ENCODE data around the gene SCNM1. TPM values are rescaled to one million over a fixed set of nuclear protein-coding genes. Genes with fewer than 3 reads are reported as not detected.
A peak's percentile ranks its signal among the peaks of the same experiment; 100 is the strongest.

SCNM1 gene
- total RNA-seq, 1 donor = 38.0 TPM

DNA sequence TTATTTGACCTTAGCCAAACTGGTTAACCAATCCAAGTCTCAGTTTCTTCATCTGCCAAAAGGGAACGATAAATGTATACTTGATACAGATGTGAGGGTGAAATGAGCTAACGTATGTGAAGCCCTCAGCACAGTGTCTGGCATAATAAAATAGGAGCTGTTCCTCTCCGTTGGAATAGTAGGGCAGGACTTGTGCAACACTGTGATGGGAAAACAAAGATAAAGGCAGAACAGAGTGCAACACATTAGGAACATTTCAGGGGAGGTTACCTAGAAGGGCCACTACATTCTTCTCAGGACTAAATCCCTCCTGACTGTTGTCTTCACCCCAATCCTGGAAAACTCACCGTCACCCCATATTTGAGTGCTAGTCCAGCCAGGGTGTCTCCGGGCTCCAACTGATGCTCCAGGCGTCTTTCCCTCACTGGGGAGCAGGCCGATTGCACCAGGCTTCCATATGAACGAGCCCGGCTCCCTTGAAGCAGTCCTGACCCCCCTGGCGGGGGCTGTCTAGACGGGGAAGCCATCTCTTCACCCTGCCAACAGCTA lies 1.1 kb upstream of the SCNM1 start:
- DNase-seq (ENCODE audit: low read depth) = peak; percentile 49
- TF ChIP-seq, protein P1, sequence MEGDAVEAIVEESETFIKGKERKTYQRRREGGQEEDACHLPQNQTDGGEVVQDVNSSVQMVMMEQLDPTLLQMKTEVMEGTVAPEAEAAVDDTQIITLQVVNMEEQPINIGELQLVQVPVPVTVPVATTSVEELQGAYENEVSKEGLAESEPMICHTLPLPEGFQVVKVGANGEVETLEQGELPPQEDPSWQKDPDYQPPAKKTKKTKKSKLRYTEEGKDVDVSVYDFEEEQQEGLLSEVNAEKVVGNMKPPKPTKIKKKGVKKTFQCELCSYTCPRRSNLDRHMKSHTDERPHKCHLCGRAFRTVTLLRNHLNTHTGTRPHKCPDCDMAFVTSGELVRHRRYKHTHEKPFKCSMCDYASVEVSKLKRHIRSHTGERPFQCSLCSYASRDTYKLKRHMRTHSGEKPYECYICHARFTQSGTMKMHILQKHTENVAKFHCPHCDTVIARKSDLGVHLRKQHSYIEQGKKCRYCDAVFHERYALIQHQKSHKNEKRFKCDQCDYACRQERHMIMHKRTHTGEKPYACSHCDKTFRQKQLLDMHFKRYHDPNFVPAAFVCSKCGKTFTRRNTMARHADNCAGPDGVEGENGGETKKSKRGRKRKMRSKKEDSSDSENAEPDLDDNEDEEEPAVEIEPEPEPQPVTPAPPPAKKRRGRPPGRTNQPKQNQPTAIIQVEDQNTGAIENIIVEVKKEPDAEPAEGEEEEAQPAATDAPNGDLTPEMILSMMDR (IDR thresholded peaks at IDR 0.05; ENCODE audit: insufficient read depth, low read length) = no peak
- H3K4me3 ChIP-seq (ENCODE audit: low read depth, low read length) = peak overlapping the region; percentile 92

DNA sequence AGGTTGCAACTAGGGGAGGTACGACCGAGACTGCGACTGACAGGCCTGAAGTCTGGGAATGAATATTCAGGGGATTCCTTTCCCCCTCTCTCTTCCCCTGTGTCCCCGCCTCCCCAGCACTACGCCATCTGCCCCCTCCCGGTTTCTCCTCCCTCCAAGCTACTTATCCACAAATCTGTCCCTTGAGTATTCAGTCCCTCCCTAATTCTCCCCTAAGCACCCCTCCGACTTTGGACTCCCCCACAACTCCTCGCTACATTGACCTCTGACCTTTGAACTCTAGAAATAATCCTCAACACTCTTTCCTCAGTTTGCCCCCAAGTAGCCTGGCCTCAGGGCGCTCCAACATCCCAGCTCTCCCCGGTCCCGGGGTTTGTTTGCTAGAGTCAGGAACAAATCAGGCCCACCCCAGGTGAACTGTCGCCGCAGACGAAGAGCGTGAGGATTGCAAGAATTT lies 635 bp upstream of the SCNM1 start:
- DNase-seq (ENCODE audit: low read depth) = peak; percentile 67
- H3K4me3 ChIP-seq (ENCODE audit: low read depth, low read length) = peak overlapping the region; percentile 92
- TF ChIP-seq, protein P1 (IDR thresholded peaks at IDR 0.05; ENCODE audit: insufficient read depth, low read length) = no peak

- peak overlapping the region; percentile 98 for H3K4me3 ChIP-seq (ENCODE audit: low read depth, low read length)
- TF ChIP-seq, protein P1 (IDR thresholded peaks at IDR 0.05; ENCODE audit: insufficient read depth, low read length) = no peak
- DNase-seq (ENCODE audit: low read depth) = peak; percentile 65
Measured at GRCh38 chr1:151166505-151166956, 587 bp downstream of the SCNM1 start.

GRCh38 chr1:151167116-151167515 lies 1.2 kb downstream of the SCNM1 start:
- no peak for DNase-seq (ENCODE audit: low read depth)
- TF ChIP-seq, protein P1 (IDR thresholded peaks at IDR 0.05; ENCODE audit: insufficient read depth, low read length) = no peak
- H3K4me3 ChIP-seq (ENCODE audit: low read depth, low read length) = peak overlapping the region; percentile 98

DNA sequence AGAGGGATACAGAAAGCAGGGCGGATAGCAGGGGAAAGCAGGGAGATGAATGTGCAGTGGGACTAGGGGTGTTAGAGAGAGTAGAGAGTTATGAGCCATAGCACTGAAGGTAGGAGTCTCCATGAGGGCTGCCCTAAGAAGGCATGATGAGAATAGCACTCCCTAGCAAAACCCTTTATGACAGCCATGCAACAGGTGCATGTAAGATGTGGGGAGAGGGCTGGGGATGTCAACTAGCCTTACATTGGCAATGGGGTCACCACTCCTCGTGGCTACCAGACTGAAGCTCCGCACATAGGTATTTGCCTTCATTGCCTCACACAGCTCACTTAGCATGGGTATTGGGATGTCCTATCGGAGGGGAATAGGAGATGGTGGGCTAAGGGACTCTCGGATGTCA lies 5.2 kb downstream of the SCNM1 start:
- TF ChIP-seq, protein P1 (IDR thresholded peaks at IDR 0.05; ENCODE audit: insufficient read depth, low read length) = no peak
- H3K4me3 ChIP-seq (ENCODE audit: low read depth, low read length) = no peak overlapping the region
- no peak for DNase-seq (ENCODE audit: low read depth)

GRCh38 chr1:151175041-151175741 lies 9.2 kb downstream of the SCNM1 start:
- no peak overlapping the region for H3K4me3 ChIP-seq (ENCODE audit: low read depth, low read length)
- DNase-seq (ENCODE audit: low read depth) = peak; percentile 72
- TF ChIP-seq, protein P1 (IDR thresholded peaks at IDR 0.05; ENCODE audit: insufficient read depth, low read length) = no peak

Measured in fibroblast of the aortic adventitia (primary cell).